NCI-H446 treated with DMSO at 0.1 percent for 48 hours (cell line): ENCODE data around the gene TYRP1.
"Not testable (repeated sequence)": the region's sequence is repeated elsewhere in the genome, so short reads cannot be mapped to it uniquely, and the experiment has no call there.

Experiments
- DNase-seq: peaks from one replicate; lab custom pipeline; 2025; lab: John Stamatoyannopoulos, UW

The TYRP1 gene, protein sequence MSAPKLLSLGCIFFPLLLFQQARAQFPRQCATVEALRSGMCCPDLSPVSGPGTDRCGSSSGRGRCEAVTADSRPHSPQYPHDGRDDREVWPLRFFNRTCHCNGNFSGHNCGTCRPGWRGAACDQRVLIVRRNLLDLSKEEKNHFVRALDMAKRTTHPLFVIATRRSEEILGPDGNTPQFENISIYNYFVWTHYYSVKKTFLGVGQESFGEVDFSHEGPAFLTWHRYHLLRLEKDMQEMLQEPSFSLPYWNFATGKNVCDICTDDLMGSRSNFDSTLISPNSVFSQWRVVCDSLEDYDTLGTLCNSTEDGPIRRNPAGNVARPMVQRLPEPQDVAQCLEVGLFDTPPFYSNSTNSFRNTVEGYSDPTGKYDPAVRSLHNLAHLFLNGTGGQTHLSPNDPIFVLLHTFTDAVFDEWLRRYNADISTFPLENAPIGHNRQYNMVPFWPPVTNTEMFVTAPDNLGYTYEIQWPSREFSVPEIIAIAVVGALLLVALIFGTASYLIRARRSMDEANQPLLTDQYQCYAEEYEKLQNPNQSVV

DNA sequence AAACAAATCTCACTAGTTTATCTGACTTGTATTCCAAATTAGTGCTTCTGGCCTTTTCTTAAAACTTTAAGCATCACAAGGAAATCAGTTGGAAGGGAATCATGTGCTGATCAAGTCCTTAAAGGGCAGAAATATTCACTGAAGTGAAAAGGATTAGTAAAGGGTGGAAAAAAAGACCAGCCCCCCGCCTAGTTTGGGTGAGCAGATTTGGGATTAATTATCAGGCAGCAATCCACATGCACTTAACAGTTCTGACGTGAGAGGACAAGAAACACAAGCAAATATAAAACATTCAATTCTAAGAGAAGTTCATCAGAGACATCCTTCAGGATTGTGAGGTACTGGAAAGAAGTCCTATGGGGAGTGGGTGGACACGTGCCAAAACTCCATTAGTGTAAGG is at the start of gene TYRP1:
TSS of gene TYRP1 (plus strand) at position 245 of the 400 bp plus-strand sequence. CDS start 612 bp downstream, outside the sequence.
- DNase-seq: no peak

DNA sequence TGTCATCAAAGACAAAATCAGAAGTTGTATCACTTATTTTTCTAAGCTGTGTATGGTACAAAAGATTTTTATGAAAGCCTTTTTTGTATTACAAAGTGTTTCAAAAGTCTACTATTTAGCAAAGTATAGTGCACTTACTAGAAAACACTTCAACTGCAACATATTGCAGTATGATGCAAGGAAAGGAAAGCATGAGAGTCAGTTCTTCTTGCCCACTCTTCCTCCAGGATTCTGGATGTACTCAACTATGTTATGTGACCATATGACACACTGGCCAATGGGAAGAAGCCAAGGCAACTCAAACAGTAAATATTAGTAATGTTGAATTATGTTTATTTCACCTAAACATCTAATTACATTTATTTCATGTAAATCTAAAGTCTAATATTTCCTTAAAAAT is 49.5 kb upstream of the TYRP1 start:
- no peak for DNase-seq

DNA sequence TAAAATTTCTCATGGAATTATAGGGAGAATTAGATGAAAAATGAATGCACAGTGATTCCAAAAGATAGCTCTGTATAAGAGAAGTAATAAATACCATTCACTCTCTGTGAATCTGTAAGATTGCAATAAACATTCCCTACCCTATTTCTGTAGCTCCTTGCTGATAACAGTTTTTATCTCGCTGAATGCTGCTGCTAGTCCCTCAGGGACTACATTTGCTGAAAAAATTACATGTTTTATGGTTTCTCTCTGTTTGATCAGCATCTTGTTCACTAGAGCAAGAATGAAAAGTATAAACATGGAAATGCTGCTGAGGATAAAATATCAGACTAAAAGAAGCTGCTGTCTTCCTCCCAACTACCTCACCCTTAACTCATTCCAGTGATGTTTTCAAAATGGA is 44.3 kb upstream of the TYRP1 start:
- no peak for DNase-seq

DNA sequence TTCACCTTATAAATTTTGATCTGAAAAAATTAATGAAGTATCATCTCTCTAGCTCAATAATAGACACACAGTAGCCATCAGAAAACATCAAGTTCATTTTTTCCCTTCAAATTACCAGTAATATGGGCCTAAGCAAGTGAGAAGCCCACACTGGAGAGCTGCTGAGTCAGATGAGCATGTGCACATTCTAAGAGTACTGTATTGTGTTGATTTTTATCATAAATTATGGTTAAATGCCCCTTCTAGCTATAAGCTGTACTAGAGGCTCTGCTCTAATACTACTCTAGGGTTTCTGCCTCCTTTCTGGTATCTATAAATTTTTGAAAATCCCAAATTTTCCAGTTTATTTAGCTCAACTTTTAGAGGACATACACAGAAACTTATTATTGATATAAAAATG is 42.1 kb upstream of the TYRP1 start:
- DNase-seq: no peak

DNA sequence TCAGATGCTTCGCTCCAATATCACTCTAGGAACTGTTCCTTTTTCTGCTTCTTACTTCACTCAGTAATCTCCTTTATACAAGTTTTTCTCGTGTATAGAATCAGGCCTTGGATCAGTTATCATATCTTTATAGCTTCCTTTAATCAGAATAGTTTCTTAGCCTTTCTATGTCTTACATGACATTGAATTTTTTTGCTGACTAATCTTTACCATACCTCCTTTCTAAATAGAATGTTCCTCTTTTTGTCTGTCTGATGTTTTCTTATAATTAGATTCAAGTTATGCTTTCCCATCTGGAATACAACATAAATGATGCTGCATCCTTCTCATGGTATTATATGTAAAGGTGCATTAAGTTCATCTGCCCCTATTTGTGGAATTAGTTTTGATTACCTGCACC is 40.2 kb upstream of the TYRP1 start:
- no peak for DNase-seq

DNA sequence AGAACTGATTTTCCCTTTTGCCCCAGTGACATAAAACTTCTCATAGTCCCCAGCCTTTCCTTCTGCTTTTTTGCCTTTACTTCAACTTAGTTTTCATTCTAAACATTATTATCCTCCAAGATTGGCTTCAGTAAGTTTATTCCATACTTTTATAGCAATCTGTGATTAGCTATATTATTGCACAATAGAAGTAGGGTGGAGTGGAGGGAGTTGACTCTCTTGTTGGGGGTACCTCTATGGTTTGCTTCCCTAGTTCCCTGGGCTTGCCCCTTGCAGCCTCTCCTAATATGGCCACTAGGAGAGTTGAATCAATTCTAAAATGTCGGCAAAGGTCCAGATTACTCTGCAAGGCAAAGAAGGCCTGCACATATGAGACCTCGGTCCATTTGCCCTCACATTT is 36.4 kb upstream of the TYRP1 start:
- DNase-seq: no peak

DNA sequence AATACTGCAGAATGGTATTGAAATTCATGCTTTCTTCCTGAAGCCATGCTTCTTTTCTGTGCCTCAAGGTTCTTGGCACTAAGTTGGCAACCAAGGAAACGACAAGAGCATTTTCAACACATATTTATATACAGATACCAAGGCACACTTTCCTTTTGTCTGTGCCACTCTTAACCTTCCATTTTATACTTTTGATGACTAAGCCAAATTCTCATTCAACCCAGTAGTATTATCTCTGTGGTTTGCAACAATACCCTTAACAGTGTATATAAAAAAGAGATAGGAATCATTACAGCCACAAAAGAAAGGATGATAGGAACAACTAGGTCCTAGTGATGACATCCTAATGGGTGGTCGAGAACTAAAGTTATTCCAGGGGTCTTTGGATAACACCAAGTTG is 36.0 kb upstream of the TYRP1 start:
- no peak for DNase-seq

DNA sequence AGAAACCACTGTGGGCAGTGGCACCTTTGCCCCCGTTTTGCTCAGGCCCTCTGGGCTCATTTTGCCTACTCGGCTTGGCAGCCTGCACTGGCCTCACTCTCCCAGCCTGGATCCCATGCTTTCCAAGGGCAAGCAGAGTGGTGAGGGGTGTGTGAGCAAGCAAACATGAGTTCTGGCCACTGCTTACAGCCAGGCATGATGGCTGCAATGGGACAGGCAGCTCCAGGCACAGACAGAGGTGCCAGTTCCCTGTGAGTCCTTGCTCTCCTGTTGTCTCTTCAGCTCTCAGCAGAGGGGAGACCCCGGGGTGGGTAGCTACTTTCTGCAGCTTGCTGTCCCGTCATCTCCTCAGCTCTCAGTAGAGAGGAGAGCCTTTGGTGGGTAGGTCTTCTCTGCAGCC is 35.2 kb upstream of the TYRP1 start:
- DNase-seq: no peak

DNA sequence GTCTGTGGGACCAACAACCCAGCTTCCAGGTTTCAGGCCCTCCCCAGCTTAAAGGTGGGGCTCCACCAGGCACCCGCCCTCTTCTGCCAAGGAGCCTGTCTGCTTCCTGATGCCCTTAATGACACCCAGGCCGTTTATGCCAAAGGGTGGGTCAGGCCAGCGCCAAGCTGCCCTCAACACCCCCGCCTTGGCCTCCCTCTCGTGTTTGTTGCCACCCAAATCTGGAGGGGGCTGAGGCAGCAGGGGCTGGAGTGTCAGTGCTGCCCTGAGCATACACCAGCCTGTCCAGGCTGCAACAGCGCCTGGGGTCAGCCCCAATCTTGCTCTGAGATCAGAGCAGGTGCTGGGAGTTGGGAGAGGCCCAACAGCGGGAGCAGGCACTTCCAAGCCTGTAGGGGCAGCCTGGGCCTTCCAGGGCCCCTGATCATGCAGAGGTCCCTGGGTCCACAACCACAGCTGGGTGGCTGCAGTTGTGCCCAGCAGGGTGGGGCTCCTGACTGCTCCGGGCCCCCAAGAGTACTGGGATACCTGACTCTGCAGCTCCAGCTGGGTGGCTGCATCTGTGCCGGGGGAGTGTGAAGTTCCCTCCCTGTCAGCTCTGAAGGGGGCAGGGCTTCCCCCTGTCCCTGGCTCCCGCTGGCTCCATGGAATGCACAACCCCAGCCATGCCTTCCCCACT is 34.5 kb upstream of the TYRP1 start:
- DNase-seq: no peak

DNA sequence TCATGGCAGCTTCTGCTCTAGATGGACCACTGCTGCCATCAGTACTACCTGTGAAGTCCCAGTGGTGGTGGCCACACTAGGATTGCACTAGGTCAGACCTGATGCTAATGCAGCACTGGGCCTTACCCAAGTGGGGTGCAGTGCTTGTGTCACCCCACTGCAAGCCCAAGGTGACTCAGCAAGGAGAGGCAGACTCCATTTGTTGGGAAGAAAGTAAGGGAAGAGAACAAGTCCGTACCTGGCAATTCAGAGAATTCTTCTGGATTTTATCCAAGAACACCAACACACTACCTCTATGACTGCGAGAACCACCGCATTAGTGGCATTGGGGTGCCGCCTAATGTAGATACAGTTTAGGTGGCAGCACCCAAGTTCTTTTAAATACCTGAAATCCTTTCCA is 34.0 kb upstream of the TYRP1 start:
- DNase-seq: no peak

DNA sequence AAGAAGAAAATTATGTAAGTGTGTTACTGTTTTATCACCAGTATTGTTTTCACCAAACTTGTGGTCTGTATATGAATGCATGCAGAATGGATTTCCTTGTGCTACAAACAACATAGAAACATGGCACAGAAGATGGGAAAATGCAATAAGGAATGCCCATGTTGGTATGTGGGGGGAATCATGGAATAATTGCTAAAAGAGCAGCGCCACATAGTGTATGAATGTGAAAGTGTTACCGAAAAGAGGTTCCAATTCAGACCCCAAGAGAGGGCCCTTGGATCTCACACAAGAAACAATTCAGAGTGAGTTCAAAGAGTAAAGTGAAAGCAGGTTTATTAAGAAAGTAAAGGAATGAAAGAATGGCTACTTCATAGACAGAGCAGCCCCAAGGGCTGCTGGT is 26.4 kb upstream of the TYRP1 start:
- no peak for DNase-seq

DNA sequence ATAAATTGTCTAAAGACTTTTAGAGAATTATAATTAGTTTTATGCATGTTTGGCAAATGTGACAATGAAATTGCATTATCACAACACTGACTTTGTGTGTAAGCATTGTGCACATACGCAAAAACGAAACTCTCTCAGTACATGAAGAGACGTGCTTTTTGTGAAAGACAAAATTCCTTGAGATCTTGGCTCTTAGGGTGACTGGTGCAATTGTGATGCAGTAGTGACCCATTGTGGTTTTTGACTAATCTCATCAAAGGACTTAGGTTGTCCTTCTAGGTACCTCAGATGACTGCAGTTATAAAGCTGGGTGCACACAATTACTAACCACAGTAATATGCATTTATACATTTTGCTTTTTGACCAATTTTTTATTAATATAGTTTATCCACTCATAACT is 25.3 kb upstream of the TYRP1 start:
- DNase-seq: no peak

DNA sequence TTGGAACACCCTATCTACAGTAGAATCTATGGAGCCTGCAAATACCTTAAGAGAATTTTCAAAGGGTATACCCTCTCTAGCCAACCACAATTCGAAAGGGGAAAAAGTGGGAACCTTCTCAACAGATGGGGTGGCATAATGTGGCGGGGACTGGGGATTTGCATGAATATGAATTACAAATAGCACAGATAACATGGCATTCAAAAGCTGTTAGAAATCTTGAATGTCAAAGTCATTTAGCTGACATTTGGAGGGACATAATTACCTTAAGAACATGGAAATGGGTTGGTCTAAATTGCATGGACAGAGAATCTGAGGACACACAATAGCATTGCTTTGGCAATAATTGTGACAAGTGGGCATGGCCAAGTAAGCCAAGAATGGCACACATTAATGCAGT is 23.2 kb upstream of the TYRP1 start:
- DNase-seq: no peak

DNA sequence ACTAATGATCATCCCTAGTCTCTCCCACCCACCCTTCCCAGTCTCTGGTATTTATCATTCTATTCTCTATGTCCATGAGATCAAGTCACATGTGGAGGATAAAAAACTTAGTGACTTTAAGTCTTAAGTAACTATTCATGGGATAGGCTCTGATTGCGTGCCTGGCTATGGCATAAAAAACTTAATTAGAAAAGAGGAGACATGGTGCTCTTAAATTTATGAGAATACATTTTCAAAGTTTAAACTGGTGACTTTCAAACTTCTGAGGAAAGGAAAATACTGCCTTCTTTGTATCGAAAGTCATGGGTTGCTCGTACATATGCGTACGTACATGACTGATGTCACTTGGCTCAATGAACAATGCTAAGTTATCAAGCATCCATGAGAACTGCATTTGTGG is 18.2 kb upstream of the TYRP1 start:
- no peak for DNase-seq

DNA sequence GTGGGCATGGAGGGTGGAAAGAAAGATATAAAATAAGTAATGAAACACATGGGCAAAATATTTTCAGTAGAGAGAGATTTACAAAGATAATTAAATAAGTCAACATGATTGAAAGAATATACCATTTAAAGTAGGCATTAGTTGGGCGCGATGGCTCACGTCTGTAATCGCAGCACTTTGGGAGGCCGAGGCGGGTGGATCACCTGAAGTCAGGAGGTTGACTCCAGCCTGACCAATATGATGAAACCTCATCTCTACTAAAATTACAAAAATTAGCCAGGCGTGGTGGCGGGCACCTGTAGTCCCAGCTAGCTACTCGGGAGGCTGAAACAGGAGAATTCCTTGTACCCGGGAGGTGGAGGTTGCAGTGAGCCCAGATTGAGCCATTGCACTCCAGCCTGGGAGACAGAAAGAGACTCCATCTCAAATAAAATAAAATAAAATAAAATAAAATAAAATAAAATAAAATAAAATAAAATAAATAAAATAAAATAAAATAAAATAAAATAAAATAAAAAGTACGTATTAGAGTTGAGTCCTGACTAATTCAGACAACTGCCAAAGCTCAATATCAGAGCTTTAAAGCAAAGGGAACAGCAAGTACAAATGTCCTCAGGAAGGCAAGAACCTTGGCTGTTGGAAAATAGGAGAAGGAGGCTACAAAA is 15.6 kb upstream of the TYRP1 start:
- not testable (repeated sequence) for DNase-seq

DNA sequence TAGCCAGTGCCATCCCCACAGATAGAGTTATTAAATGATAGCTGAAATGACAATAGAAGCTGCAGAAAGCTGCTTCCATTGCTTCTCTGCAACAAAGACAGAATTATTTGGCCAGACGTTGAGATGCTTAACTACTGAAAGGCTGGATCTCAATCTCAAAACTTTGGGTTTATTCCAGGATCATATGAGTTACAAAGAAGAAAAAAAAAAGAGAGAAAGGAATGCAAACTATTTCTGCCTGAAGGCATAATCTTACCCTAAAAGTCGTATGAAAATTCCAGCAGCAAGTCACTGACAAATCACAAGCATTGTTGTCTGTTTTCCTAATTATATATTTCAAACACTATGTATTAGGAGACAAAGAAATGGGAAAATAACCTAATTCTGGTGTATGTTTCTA is 12.8 kb upstream of the TYRP1 start:
- DNase-seq: no peak

DNA sequence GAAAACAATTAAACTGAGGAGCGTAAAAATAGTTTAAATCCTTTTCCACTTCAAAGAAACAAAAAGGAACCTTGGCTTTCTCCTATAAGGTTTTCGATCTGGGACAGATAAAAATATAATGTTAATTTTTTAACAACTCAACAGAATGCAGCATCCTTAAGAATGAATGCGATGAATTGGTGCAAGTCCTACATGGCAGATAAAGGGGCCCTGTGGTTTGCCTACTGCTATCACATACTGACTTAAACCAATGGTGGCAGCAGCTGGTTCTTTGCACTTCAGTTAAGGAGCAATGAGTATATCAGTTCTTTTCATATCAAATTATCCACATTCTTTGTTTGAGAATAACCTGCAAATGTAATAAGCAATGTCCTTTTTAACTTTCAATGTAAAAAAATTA is 12.4 kb upstream of the TYRP1 start:
- DNase-seq: no peak

DNA sequence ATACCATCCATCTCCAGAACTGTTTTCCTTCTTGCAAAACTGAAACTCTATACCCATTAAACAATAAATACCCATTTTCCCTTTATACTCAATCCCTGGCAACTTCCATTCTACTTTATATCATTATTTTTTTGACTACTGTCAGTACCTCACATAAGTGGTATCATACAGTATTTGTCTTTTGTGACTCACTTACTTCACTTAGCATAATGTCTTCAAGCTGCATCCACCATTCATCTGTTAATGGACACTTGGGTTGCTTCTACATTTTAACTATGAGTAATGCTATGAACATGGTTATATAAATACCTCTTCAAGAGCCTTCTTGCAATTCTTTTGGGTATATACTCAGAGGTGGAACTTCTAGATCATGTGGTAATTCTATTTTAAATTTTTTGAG is 11.6 kb upstream of the TYRP1 start:
- DNase-seq: no peak

DNA sequence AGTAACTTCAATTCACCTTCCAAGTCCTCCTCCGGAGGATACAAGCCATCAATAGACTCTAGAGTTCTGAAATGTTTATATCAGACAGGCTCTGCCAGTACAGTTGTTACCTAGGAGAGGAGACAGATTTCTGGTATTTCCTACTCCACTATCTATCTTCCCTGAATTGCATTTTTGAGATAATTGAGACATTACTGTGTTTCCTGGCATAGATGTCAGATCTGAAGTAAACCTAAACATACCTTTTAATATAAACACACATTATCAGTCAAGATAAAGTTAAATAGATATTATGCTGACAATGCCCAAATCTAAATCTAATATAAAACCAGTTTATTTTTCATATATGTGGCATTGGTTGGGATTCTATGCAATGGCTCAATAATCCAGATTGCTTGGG is 8.2 kb upstream of the TYRP1 start:
- no peak for DNase-seq

DNA sequence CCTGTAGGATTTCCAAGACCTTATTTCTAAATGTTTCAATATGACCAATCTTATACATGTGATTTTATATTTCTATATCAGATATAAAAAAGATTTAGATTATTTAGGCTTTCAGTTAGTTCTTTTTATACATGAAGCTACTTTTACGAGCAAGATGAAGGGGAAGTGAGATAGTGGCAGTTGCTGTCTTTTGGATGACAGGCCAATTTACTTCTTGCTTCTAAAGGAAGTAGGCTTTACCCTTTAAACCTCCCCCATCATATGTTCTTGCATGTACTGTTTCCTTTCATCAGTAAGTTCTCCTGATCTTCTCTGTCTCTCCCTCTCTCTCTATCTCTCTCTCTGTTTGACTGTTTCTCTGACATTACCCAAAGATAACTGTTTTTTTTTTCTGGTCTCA is 4.0 kb upstream of the TYRP1 start:
- no peak for DNase-seq

DNA sequence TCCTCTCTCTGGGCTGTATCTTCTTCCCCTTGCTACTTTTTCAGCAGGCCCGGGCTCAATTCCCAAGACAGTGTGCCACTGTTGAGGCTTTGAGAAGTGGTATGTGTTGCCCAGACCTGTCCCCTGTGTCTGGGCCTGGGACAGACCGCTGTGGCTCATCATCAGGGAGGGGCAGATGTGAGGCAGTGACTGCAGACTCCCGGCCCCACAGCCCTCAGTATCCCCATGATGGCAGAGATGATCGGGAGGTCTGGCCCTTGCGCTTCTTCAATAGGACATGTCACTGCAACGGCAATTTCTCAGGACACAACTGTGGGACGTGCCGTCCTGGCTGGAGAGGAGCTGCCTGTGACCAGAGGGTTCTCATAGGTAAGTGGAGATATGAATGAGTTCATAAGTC is 828 bp downstream of the TYRP1 start:
- DNase-seq: no peak

DNA sequence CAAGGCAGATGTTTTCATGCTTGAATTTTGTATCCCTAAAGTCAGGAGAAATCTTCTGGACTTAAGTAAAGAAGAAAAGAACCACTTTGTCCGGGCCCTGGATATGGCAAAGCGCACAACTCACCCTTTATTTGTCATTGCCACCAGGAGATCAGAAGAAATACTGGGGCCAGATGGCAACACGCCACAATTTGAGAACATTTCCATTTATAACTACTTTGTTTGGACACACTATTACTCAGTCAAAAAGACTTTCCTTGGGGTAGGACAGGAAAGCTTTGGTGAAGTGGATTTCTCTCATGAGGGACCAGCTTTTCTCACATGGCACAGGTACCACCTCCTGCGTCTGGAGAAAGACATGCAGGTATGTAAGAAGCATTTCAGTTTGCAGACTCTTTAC is 2.3 kb downstream of the TYRP1 start:
- DNase-seq: peak; percentile 62
